ENCODE results near the gene BPIFB2.

Gene BPIFB2

DNA sequence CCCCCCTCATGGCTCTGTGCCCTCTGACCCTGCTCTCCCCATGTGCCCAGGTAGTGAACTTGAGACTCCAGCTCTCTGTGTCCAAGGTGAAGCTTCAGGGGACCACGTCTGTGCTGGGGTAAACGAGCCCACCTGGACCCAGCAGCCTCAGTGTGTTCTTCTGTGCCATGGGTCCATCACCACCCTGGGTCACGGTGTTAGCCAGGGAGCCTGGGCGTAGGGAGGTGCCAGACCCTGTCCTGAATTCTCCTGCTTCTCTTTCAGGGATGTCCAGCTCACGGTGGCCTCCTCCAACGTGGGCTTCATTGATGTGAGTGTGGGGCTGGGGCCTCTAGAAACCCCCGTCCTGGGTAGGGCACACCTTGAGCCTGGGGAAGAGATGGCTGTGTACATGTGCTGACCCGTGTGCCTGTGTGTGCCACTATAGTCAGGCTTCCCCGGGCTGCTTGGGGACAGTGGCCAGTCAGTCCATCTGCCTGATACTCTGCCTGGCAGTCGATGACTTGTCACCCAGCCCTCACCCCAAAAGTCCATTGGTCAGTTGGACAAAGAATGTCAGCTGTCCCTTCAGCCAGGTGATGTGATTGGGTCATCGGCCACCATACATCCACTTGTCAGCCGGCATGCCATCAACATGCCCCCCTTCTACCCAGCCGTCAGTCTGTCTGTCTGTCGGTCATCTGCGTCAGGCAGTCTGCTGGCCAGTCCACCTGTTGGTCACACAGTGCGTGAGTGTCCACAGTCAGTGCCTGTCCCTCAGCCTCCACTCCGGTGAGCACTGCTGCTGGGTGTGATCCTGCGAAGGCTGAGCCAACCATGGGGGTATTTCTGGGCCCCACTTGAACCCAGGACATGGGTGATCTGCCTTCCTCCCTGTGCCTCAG, 13.0 kb downstream of the BPIFB2 start:
- in situ Hi-C loops (cut with MboI; ENCODE audit: low sequenced_read_pairs): no loop called here

DNA sequence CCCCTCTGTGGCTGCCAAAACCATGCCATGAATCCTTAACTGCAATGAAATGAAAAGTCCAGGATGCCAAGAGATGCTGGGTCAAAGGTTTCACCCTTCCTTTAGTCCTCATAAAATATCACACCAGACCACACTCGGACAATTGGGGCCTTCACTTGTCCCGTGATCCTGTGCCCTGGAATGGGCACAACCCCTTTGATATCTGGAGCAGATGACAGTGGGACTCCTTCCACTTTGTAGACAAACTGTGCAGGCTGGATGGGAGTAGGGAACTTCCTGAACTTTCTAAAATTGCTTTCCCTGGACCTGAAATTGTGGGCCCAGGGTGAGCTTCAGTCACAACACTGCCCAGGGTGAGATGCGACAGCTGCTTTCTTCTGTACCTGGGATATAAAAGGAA, 14.4 kb downstream of the BPIFB2 start:
- in situ Hi-C loops (cut with MboI; ENCODE audit: low sequenced_read_pairs): no loop called here

DNA sequence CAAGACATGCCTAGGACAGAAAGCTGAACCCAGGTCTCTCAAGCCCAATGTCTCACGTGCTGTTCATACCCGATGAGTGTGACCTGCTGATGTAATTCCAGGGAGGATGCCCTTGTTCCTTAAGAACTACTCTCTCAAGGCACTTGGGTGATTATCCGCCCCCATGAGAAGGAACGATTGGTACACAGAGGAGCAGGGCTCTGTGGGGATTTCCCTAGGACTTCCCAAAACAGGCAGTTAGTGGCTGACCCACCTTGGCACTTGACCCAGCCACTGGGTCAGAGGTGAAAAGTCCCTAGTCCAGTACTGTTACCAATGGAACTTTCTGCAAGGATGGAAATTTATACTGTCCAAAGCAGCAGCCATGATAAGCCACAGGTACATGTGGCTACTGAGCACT, 14.8 kb downstream of the BPIFB2 start:
- in situ Hi-C loops (cut with MboI; ENCODE audit: low sequenced_read_pairs): no loop called here

DNA sequence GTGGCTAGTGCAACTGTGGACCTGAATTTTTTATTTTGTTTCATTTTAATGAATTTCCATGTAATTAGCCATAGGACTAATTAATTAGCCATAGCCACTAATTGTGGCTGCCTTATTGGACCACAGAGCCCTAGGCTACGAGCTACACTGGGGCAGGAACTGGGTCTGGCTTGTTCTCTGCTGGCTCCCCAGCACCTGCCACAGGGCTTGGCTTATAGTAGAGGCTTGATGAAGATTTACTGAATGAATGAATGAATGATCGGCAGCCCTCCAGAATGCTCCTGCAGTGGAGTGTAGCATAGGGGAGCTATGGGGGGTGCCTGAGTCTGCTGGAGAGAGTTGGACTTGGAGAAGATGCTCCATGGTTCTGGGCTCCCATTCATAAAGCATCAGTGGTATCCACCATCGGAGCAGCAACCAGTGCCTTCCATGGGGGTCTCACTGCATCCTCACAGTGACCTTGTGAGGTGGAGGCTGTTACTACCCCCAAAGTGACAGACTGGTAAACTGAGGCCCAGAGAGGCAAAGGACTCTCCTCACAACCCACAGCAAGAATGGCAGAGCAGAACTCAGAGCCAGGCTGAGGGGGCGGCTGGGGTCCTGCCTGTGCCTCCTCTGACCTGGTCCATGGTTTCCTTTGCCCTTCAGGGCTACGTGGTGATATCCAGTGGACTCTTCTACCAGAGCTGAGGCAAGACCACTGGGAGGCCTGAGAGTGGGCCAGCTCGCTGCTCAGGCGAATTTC, 15.4 kb downstream of the BPIFB2 start:
- in situ Hi-C loops (cut with MboI; ENCODE audit: low sequenced_read_pairs): no loop called here

DNA sequence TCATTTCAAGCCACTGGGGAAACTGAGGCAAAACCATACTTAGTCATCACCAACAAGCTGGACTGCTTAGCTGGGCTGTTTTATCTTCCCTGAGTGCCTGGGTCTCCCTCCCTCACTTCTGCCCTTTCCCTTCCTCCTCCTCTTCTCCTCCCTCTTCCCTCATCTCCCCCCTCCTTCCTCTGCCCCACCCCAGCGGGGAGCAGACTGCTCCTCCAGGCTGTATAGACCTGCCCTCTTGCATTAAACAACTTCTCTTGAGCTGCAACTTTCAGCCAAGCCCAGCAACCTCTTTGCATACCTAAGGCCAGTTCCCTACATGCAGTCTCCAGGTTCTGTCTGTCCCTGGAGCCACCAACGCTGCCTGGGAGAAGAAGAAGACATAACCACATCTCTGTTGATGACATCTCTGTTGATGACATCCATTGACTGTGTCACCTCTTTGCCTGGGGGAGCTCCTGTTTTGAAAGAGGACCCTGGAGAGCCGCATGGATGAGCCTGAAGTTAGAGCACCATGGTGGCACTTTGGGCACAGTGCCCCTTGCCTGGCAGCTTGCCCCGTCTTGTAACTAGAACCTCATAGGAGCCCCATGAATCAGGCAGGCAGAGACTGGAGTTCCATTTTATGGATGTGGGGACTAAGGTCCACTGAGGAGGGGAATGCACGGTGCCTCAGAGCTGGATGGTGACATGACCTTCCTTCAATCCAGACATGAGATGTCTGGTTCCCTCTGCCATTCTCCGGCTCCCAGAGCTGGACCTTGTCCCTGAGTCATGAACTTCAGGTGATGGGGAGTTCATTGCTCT, 16.1 kb downstream of the BPIFB2 start:
- in situ Hi-C loops (cut with MboI; ENCODE audit: low sequenced_read_pairs): no loop called here

DNA sequence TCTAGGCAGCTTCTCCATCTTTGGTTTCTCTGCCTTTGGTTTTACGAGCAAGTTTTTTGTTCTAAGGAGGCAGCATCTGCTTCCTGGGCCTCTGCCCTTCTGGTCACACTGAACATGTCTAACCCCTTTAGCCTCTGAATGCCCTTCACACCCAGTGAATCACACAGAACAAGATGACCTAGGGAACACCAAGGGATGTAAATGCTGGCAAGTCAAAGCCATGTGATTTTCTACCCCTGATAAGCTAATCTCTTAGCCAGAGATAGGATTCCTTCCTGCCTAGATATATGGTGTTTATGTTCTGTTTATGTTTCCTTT, 16.7 kb downstream of the BPIFB2 start:
- in situ Hi-C loops (cut with MboI; ENCODE audit: low sequenced_read_pairs): no loop called here

DNA sequence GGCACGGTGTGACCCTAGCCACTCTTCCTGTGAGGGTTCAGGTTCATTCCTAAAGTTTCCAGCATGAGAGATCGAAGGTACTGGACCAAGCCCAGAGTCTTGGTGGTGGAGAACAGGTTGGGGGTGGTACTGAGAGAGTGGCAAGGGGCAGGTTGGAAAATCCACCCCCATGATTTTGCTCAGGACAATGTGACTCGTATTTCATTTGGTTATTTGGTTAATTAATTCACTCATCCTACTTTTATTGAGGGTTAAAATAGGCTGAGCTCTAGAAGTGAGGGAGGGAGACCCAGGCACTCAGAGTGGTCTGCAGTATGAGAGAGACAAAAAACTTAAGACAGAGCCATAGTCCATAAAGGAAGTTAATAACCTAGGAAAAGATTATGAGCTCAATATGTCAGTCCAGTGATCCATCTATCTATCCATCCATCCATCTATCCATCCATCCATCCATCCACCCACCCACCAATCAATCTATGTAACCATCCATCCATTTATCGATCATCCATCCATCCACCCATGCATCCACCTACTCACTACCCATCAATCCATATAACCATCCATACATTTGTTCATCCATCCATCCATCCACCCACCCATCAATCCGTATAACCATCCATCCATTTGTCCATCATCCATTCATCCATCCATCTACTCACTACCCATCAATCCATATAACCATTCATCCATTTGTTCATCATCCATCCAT, 17.3 kb downstream of the BPIFB2 start:
- in situ Hi-C loops (cut with MboI; ENCODE audit: low sequenced_read_pairs): no loop called here

DNA sequence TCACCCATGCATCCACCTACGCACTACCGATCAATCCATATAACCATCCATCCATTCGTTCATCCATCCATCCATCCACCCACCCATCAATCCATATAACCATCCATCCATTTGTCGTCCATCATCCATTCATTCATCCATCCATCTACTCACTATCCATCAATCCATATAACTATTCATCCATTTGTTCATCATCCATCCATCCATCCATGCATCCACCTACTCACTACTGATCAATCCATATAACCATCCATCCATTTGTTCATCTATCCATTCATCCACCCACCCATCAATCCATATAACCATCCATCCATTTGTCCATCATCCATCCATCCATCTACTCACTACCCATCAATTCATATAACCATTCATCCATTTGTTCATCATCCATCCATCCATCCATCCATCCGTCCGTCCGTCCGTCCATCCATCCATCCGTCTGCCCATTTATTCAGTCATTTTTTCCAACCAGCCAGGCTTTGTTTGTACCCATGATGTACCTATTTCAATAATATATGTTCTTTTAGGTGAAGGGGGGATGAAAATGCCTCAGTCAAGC, 17.9 kb downstream of the BPIFB2 start:
- in situ Hi-C loops (cut with MboI; ENCODE audit: low sequenced_read_pairs): no loop called here

DNA sequence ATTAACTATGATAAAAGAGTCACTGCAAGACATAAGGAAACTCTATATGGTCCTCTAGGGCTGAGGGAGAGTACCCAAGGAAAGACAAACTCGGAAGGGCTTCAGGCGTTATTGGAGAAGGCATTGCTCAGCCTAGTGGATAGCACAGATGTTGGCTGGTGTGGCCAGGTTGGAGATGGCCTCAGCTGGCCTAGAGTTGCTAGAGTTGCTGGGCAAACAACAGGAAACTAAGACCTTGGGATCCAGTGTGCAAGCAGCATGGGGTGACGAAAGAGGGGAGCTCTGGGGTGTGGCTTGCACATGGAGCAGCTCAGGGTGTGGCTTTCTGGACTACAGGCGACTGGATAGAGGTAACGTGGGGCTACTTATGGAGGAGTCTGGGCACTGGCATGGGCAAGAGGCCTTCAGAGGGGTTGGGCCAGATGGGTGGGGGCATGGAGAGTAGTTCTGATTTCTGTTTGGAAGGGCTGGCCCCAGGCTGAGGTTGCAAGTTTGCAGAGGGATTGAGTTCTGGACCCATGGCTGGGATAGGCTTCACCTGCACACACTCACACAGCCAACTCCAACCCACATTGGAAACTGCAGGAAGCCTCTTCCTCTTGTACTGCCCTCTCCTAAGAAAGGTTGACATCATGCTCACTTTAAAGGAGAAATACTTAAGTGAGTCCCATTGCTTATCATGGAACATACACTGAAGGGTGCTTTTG, 18.7 kb downstream of the BPIFB2 start:
- in situ Hi-C loops (cut with MboI; ENCODE audit: low sequenced_read_pairs): no loop called here

DNA sequence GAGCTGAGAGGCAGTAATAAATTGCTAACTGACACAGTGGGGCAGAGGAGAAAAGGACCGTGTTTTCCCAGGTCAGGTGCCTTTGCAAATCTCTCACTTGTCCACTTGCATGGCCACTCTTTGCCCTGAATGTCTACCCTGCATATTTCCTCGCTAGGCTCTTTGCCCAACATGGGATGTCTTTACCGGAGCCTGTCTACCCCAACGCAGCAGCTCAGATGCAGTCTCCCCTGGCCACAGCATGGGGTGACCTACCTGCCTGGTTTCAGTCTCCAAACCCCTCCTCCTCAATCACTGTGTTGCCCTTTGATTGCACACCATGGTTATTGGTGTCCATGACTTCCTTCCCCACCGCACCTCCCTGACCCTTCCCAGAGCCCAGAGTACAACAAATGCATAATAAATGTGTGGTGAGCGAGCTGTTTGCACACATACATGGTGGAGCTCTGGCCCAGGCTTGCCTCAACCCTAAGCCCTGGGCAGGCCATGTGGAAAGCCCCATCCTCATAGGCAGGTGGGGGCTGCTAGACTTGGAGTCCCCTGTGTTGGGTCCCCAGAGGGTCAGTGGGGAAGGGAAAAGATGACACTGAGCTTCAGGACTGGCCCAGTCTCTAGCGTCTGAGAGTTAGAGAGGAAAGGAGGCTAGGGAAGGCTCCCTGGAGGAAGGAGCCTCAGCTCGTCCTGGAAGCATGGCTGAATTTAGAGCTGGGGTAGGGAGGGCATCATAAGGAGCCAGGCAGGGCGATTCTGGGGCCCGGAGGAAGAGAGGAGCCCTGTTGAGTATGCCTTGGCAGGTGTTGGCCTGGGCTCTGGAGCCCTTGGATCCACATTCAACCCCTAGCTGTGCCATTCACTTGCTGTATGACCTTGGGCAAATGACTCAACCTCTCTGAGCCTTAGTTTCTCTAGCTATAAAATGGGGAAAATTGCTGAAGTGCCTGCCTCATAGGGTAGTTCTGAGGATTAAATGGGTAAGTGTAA, 19.6 kb downstream of the BPIFB2 start:
- in situ Hi-C loops (cut with MboI; ENCODE audit: low sequenced_read_pairs): no loop called here

DNA sequence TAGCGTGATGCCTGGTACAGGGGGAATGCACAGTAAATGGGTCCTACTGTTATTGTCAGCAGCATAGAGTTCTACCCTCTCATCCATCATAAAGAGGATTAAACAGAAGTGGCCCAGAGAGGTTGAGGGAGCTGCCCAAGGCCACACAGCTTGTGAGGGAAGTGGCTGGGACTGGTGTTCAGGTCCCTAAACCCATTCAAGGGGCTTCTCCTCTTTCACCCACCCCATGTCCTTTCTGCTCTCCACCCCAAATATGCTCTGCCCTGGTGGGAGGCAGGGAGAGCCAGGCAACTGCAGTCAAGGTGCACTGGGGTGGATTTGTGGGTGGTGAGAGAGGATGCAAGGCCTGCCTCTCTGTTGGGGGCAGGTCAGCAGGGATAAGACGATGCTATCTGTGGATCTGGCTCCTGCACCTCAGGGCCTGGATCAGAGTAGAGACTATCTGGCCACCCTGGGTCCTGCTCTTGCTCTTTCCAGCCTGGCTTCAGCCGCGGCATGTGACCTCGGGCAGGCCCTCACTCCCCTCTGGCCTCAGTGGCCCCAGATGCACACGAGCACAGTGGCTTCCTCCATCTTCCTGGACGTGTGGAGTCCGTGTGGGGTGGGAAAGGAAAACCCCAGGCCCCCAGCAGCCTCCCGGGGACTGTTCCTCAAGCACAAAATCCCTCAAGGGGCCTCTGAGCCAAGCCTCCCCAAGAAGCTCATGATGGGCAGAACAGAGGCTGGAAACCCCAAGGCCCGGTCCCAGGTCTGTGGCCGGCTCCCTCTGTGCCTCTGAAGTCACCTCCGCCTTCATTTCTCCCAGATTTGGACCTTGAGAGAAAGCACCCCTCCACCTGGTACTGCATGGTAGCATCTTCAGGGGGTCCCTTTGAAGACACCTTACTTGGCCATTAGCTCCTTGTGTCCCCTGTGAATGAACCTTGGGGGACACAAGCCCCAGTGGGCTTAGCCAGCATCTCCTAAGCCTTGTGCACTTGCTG, 20.6 kb downstream of the BPIFB2 start:
- in situ Hi-C loops (cut with MboI; ENCODE audit: low sequenced_read_pairs): no loop called here

DNA sequence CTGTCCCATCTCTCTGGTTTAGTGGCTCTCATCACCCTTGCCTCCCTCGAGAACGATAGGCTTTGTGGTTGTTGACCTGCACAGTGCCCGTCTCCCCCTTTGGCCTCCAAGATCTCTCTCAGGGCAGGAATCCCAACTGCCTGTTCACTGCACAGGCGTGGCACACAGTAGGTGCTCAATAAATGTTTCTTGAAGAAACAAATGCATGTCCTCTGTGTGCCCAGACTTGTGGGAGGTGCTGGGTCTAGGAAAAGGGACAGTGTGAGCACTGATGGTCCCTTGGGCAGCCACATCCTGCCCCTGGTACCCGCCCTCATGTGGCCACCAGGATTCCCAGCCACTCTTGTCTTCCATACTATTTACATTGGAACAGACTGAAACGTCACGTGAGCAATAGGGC, 21.4 kb downstream of the BPIFB2 start:
- in situ Hi-C loops (cut with MboI; ENCODE audit: low sequenced_read_pairs): no loop called here

DNA sequence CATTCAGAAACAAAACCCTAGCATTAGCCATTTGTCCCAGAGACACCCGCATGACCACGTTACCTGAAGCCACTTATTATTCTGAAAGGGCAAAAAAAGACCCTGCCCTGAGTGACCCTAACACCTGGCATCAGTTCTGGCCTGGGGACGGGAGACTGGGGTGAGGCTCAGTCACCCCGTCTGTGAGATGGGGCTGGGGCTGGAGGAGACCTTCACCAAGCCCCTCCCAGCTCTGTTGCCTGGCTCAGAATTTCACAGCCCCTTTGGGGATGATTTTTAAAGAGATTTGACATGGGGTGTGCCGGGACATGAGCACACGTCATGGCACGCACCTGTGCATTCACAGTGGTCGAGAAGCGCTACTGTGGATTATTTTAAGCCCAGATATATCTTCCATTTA, 22.6 kb downstream of the BPIFB2 start:
- in situ Hi-C loops (cut with MboI; ENCODE audit: low sequenced_read_pairs): no loop called here

DNA sequence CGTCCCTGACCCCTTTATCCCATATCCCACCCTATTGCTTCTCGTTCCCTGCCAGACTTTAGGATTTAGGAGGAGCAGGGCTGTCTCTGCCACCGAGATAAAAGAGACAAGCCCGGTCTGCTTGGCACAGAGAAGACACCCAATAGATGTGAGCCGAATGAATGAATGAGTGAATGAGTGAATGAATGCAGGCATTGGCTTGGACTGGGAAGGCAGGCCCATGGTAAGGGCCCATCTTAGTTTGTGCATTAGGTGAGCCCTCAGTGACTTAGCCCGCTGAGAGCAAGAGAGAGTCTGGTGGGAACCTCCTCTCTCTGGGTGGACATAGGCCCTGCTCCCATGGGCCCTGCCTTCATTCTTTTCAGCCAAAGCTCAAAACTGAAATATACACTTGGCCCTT, 23.1 kb downstream of the BPIFB2 start:
- in situ Hi-C loops (cut with MboI; ENCODE audit: low sequenced_read_pairs): no loop called here

DNA sequence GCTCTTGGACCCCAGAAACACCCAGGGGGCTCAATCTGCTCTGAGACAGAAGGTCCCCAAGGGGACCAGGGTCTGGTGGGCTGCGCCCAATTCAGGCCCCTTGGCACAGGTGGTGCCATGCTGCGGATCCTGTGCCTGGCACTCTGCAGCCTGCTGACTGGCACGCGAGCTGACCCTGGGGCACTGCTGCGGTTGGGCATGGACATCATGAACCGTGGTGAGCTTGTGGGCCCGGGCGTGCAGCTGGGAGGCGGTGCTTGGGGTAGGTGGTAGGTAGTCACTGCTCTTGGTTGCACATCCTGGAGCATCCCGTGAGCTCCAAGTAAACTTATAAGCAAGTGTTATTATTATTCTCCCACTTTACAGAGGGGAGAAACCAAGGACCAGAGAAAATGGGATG, 24.0 kb downstream of the BPIFB2 start, which contains the start of gene BPIFB6:
Gene BPIFB6, plus strand, starts transcription at position 118 of the 400 bp plus-strand sequence. Its CDS starts 0 bp downstream, at position 118.
- in situ Hi-C loops (cut with MboI; ENCODE audit: low sequenced_read_pairs): no loop called here

DNA sequence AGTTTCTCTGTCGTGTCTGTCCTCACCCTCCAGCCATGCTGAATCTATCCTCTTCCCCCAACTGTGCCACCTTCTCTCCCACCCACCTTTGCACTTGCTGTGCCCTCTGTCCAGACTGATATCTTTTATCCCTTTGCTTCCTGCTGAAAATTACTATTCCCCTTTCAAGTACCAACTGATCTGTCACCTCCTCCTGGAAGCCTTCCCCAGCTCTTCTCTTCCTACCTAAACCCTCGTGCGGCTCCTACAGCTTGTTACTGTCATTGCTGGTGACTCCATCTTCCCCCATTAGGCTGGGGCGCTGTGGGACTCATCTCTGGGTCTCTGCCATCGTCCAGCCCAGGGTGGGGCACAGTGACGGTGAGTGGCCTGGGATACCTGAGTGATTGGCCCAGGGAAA, 25.1 kb downstream of the BPIFB2 start:
- in situ Hi-C loops (cut with MboI; ENCODE audit: low sequenced_read_pairs): no loop called here

DNA sequence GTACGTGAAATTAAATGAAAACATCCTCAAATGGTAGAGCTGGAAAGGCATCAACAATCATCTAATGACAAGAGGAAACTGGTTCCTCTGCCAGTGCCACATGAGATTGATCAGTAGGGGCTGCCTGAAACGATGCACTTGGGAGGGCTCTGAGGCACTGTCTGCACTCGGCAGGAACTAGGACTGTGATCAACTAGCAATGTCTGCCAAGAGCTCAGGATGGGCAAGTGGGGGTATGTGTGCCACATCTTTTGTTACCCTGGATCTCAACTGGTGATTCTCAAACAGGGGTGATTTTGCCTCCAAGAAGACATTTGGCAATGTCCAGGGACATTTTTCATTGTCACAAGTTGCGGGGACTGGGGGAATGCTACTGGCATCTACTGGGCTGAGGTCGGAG, 25.9 kb downstream of the BPIFB2 start:
- in situ Hi-C loops (cut with MboI; ENCODE audit: low sequenced_read_pairs): no loop called here

DNA sequence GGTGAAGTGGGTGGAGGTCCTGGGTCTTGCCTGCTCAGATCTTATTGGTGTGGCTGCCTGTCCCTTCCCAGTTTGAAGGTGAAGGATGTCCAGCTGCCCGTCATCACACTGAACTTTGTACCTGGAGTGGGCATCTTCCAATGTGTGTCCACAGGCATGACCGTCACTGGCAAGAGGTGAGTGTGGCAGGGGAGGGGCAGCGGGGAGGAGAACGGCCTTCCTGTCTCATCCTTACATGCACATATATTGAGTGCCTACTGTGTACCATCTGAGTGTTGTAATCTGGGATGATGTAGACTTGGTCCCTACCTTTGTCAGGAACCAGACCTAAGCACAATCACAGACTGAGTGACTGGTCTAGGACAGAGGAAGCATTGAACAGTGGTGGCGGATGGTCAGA, 26.6 kb downstream of the BPIFB2 start:
- in situ Hi-C loops (cut with MboI; ENCODE audit: low sequenced_read_pairs): no loop called here

Data from HL-60/S4 treated with phorbol 12-myristate 13-acetate at 8.2 ng/mL for 4 days and 3 days (cell line).